DND-41 (cell line): ENCODE measurements around the gene CALML4.

ENCODE experiments used
- ATAC-seq: fragments of 200-7000 bp; cut with Tn5 transposase; 3 replicates; pipeline ENCODE4 v1.9.1; 2021; ENCODE audit warnings: low read depth; ENCODE audit not compliant: insufficient read depth
- DNase-seq: peaks from one replicate; pipeline ENCODE4 v3.0.0-alpha.2; 2020
- H2AFZ ChIP-seq: 2 replicates; pipeline ENCODE4 v1.6.0; 2012; ENCODE audit warnings: low read depth, low read length
- H3K27ac ChIP-seq: 2 replicates; pipeline ENCODE4 v1.5.1; 2012; ENCODE audit warnings: low read length, inconsistent platforms
- H3K27me3 ChIP-seq: fragments of 200-600 bp; sonication (generic); 2 replicates; pipeline ENCODE4 v1.6.0; 2012; ENCODE audit warnings: low read length, mild to moderate bottlenecking, inconsistent platforms; ENCODE audit not compliant: insufficient read depth, poor library complexity
- H3K36me3 ChIP-seq: 2 replicates; pipeline ENCODE4 v1.5.1; 2012; ENCODE audit warnings: low read length, inconsistent platforms; ENCODE audit not compliant: insufficient read depth
- H3K4me1 ChIP-seq: 2 replicates; pipeline ENCODE4 v1.5.1; 2012; ENCODE audit warnings: mild to moderate bottlenecking, low read length; ENCODE audit not compliant: insufficient read depth
- H3K4me2 ChIP-seq: 2 replicates; pipeline ENCODE4 v1.6.0; 2012; ENCODE audit warnings: mild to moderate bottlenecking, moderate library complexity, low read length, inconsistent platforms; ENCODE audit not compliant: insufficient read depth
- H3K4me3 ChIP-seq, 2 experiments: fragments of 200-600 bp in 1 of 2; shearing (Covaris generic) in 1 of 2; 2 replicates each; pipeline ENCODE4 v1.5.1; 2012 to 2016; ENCODE audit warnings: inconsistent platforms in 2 of 2, low read length in 2 of 2, mild to moderate bottlenecking in 2 of 2, low read depth in 1 of 2, moderate library complexity in 1 of 2
- H3K79me2 ChIP-seq: 2 replicates; pipeline ENCODE4 v1.6.0; 2012; ENCODE audit warnings: low read length, inconsistent platforms; ENCODE audit not compliant: insufficient read depth
- H3K9ac ChIP-seq: 2 replicates; pipeline ENCODE4 v1.6.0; 2012; ENCODE audit warnings: low read depth, mild to moderate bottlenecking, inconsistent platforms, low read length, moderate library complexity
- H3K9me3 ChIP-seq: 2 replicates; pipeline ENCODE4 v1.5.1; 2012; ENCODE audit warnings: low read length, moderate library complexity, mild to moderate bottlenecking, inconsistent platforms; ENCODE audit not compliant: insufficient read depth, severe bottlenecking
- H4K20me1 ChIP-seq: 2 replicates; pipeline ENCODE4 v1.6.0; 2012; ENCODE audit warnings: low read length; ENCODE audit not compliant: insufficient read depth
- CTCF ChIP-seq: IDR thresholded peaks from 2 replicates; pipeline ENCODE4 v1.5.1; 2012; ENCODE audit warnings: borderline replicate concordance, low read length, moderate library complexity, mild to moderate bottlenecking; ENCODE audit not compliant: poor library complexity, severe bottlenecking; ENCODE audit errors: extremely low read depth
- EZH2 ChIP-seq: IDR thresholded peaks from 3 replicates; pipeline ENCODE4 v1.6.1; 2012; ENCODE audit warnings: borderline replicate concordance, low read depth, mild to moderate bottlenecking, moderate library complexity, low read length, inconsistent platforms; ENCODE audit not compliant: severe bottlenecking

Gene CALML4

DNA sequence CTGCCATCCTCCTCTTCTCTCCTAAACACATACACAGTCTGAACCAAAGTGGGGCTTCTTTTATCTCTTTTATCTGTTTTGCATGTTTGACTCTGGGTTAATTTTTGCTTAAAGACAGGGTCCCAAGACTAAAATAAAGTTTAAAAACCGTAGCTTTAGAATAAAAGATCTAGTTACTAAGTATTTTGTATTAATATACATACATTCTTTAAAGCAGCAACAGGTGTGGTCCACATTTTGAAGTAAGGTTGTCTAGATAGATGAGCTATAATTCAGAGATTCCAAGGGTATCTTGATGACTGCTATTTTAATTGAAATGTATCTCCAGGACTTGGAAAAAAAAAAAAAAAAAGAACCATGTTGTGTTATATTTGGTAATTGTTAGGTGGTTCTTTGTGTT lies 61.3 kb downstream of the CALML4 start:
- Histone ChIP-seq H3K27me3 (no peaks in the 10 kb centered on the region), H3K79me2 (peaks cover 18% of the 10 kb centered on the region), H3K9me3 (no peaks in the 10 kb centered on the region), H3K9ac (no peak overlapping the region), H3K4me1 (no peaks in the 10 kb centered on the region), H3K27ac (no peak overlapping the region), H3K4me3 (no peak overlapping the region), H3K4me2 (no peak overlapping the region), H3K36me3 (peaks cover 31% of the 10 kb centered on the region), H2AFZ (no peak overlapping the region), H4K20me1 (peaks cover 9% of the 10 kb centered on the region; the same call in 1 of the 2 replicates)
- DNase-seq, result no peak
- TF ChIP-seq CTCF (no peak), EZH2 (no peak)
- no peak for ATAC-seq

GRCh38 chr15:68143129-68143528 lies 62.0 kb downstream of the CALML4 start:
- ATAC-seq (no peak), DNase-seq (no peak)
- Histone ChIP-seq H3K4me2 (no peak overlapping the region), H3K4me3 (no peak overlapping the region), H4K20me1 (peaks cover 9% of the 10 kb centered on the region; the same call in 1 of the 2 replicates), H3K27ac (no peak overlapping the region), H3K79me2 (peaks cover 20% of the 10 kb centered on the region), H3K27me3 (no peaks in the 10 kb centered on the region), H3K9ac (no peak overlapping the region), H3K36me3 (peaks cover 26% of the 10 kb centered on the region), H3K9me3 (no peaks in the 10 kb centered on the region), H3K4me1 (no peaks in the 10 kb centered on the region), H2AFZ (no peak overlapping the region)
- TF ChIP-seq CTCF (no peak), EZH2 (no peak)
